GM21825 (cell line): ENCODE results near the gene FBXL17.

Source experiments
- ATAC-seq: cut with Tn5 transposase; IDR thresholded peaks from one replicate; pipeline ENCODE4 v1.9.1; 2021; ENCODE audit warnings: mild to moderate bottlenecking, moderate library complexity; ENCODE audit not compliant: unreplicated experiment

The FBXL17 gene

DNA sequence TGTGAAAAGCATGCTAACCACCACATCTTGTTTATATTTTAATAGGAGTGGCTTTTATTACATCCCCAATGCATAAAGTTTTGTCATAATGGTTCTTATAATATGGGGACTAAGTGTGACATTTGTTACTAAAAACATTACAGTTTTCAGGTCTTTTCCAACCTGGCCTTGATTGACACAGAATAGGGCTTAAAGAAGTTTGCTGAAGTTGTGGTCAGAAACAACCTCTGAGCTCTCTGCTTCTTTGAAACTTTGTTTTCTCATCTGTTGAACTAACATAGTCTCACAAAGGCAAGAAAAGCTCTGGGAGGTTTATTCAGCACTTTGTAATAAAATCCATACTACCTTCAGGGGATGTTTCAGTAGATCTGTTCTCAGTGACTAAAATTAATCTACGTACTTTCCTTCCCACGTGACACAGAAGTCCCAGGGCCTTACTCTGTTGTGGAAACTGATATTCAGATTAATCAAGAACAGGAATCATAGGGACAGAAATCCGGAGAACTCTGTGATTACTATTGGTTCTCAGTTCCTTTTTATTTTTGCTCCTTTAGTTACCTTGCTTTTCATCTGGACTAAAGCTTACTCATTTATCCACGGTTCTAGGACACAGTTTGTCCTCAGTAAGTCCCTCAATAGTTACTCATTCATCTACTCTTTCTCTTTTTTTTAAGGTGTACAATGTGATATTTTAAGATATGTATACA, 422.2 kb downstream of the FBXL17 start:
- no peak for ATAC-seq

- no peak for ATAC-seq
These were observed 423.0 kb downstream of the FBXL17 start for GRCh38 chr5:107958861-107959260.

DNA sequence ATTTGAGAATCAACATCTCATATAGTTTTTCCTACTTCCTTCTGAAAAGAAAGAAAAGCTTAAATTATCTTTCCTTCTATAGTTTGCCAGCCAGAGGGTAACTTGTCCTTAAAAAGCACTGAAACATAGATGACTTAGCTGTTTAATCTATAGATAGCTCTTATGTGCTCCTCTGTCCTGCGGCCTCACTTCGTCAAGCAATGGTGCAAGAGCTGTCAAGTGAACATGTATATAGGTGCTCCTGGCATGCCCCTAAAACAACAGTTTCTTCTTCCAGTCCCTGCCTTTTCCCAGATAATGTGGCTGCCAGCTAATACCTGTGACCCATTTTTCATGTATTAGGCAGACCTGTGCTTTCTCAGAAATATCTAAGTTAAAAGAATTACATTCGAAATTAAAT, 423.5 kb downstream of the FBXL17 start:
- no peak for ATAC-seq

- no peak for ATAC-seq
These were observed 424.8 kb downstream of the FBXL17 start for GRCh38 chr5:107957051-107957450.

DNA sequence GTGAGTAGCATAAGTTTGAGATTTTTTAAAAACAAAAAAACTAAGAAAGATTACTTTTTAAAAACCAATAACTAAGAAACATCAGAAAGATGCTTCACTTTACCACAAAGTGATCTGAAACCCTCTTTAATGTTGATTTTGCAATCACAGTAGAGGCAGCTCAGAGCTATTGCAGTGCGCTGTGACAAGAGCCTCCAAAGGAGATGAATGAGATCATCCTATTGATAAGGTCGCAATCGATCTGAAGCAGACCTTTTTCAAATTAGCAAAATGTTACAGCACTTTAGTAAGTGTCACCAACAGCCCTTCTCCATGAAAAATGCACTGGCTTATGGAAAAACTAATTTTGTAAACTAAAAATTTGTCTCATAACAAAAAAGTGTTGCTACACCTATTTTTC, 426.6 kb downstream of the FBXL17 start:
- no peak for ATAC-seq

DNA sequence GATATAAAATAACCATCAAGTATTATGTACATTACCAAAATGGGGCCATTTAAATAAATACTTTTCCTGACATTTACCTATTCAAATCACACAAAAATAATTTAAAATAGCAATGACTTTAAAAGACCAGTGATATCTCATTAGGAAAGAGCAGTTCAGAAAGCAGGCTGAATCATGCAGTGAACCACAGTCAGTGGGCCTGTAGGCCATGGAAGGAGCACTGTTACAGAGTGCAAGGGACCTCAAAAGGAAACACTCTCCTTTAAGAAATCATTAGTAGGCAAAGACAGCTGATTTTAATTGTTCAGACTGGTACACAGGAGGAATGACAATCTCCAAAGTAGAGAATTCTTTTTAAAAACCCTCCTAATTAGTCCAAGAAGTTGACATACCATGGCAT, 427.6 kb downstream of the FBXL17 start:
- ATAC-seq = no peak

- no peak for ATAC-seq
These were observed 429.4 kb downstream of the FBXL17 start for GRCh38 chr5:107952450-107952849.

DNA sequence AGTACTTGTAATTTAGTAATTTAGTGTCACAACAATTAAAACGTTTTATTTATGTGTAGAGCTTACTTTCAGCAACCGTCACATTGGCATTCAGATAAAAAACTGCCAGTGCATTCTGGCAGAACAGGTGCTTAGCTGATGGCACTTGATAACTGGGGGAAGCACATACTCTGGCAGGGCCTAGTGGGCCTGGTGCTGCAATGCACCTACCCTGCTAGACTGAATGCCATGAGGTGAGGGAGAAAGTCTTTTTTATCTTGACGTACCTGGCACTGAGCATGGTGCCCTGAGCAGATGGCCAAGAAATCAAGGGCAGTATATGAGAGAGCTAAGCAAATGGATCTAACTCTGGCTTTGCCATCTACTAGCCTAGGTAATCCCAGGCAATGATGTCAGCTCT, 430.6 kb downstream of the FBXL17 start:
- ATAC-seq = no peak

DNA sequence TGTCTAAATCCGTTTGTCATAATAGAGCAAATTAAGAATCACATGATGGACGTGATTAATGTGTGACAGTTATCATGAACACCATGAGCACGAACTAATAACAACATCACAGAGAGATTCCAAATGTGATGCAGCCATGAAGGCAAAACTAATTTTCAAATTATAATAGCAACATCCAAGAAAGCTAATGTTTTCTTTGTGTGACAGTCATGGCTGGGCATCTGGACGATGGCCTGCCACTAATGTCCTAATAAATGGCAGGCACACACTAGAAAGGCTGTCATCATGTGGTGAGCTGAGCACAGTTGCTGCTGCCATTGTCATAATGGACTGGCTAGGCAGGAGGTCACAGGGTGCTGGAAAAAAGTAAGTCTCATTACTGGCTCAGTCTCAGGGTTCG, 431.1 kb downstream of the FBXL17 start:
- no peak for ATAC-seq

DNA sequence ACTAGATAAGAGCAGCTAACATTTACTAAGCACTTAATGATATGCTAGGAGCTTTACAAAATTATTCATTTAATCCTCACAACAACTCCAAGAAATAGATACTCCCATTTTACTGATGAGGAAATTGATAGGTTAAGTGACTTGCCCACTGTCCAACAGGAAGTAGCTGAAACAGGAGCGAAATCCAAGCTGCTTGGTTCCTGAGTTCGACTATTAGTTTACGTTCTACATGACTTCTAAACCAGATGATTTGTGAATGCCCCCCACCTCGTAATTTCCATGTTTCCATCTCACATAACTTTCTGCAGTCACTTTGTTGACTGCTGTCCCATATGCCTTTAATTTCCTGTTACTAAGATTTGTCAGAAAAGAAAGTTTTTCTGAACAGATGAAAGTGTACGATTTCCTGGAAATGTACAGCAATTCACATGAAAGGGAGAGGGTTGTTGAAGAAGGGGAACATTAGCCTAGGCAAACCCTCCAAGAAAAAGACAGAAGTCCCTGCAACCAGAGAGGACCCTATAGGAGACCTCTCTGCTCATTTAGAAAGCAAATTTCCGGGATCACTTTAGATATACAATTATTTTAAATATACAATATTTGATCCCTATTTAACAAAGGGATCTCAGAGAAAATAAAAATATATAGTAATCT, 432.1 kb downstream of the FBXL17 start:
- ATAC-seq = no peak

GRCh38 chr5:107948377-107948776, 433.5 kb downstream of the FBXL17 start:
- no peak for ATAC-seq

- ATAC-seq = no peak
These were observed 436.8 kb downstream of the FBXL17 start for GRCh38 chr5:107945061-107945460.

- ATAC-seq = no peak
These were observed 438.0 kb downstream of the FBXL17 start for GRCh38 chr5:107943923-107944322.

DNA sequence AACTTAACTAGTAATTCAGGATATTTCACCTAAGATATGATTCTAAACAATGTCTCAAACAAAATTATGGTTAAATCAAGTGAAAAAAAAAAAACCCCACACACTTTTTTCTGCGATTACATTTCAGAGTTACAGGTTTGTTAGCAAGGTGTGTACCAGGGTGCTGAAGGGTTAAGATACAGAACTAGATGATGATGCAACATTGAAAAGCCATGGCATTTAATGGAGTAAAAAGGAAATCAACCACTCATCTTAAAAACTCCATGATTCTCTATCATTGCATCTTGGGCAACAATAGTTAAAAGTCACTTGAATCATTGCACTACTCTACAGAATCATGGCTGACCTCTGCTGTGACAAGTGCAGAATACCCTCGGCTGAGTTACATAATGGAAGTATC, 440.9 kb downstream of the FBXL17 start:
- no peak for ATAC-seq

GRCh38 chr5:107937651-107938355, 444.1 kb downstream of the FBXL17 start:
- ATAC-seq = no peak

- ATAC-seq = no peak
These were observed 444.7 kb downstream of the FBXL17 start for GRCh38 chr5:107937204-107937603.

DNA sequence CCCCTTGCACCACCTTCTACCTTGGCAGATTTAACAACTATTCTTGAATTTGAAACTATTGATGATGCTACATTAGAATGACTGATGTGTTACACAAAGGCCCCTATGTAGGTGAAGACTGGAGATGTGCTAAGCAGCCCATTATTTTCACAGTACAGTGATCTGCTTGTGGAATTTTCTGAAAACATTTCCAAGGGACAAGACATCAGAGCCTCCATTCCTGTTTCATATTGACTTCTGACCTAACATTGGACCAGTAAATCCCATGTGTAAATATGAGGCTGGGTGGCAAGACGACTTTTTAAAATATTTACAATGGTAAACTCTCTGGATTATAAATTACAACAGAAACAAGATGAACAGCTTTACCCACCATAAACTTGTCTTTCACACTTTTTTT, 445.4 kb downstream of the FBXL17 start:
- no peak for ATAC-seq

- no peak for ATAC-seq
These were observed 446.3 kb downstream of the FBXL17 start for GRCh38 chr5:107935645-107936044.

DNA sequence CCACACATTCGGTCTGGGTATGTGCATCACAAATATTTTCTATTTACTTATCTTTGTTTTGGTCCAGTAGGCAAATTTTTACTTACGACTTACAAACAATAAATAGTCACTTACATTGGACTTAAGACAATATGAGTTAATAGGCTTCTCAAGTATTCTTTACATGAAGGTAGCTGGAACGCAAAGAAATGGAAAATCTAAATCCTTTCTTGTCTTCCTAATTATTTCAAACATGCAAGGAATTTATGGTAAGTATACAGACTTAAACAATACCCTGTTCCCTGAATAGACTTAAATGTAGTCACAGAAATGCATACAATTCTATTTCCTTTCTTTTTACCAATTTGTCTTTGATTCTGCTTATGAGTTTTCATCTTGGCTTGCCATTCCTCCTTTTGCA, 448.6 kb downstream of the FBXL17 start:
- no peak for ATAC-seq

GRCh38 chr5:107930891-107931290, 451.0 kb downstream of the FBXL17 start:
- no peak for ATAC-seq

GRCh38 chr5:107930092-107930491, 451.8 kb downstream of the FBXL17 start:
- no peak for ATAC-seq

- no peak for ATAC-seq
These were observed 452.8 kb downstream of the FBXL17 start for GRCh38 chr5:107929080-107929479.
